HG03108 (cell line): ENCODE measurements around the gene GLYR1.

Experiments used
- ATAC-seq: cut with Tn5 transposase; IDR thresholded peaks from one replicate; pipeline ENCODE4 v1.9.1; 2021; ENCODE audit warnings: moderate library complexity; ENCODE audit not compliant: unreplicated experiment

Gene GLYR1

DNA sequence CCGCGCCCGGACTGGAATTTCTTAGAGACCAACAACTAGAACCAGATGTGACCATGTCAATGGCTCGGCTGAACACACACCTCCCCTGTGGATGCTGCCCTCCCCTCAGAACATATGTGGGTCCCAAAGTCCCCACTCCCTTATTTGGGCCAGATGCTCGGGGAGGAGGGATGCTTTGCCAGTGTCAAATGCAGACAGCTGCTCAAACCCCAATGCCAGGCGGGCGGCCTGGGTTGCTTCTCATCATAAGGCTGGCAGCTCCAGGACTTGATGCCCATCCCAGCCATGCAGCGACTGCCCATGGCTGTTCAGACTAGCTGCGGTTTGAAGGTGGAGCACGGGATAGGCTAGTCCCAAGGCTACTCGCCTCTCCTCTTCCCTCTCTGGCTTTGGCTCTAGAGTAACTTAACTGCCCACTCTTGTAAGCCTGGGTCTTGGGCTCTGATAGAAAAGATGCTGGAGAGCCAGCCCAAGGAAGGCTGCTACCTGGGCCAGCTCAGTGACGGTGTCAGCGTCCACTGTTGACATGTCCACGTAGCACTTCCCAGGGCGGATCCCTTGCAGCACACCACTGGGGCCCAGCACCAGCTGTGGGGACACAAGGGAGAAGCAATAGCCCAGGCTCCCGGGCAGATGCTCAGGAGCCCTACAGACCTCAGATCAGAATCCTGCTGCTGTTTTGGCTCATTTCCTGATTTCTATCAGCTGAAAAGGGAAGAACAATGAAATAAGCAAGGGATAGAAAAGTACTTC is 33.7 kb downstream of the GLYR1 start:
- ATAC-seq, result no peak

DNA sequence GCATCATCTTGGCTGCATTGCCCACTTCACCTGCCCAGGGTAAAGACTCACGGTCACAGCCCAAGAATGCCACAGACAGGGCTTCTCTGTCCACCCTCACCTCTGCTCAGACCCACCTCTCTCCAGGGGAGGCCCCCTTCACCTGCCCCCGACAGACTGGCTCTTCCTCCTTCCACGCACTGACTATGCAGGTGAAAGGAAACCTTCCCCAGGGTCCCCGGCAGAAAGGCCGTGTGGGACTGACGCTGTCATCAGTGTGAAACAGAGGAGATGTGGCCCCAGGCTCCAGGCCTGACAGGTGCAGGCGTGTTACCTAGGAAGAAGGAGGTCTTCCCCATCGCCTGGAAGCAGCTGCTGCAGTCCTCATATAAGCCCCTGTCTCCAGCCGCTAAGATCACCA is 35.3 kb downstream of the GLYR1 start:
- ATAC-seq, result no peak

DNA sequence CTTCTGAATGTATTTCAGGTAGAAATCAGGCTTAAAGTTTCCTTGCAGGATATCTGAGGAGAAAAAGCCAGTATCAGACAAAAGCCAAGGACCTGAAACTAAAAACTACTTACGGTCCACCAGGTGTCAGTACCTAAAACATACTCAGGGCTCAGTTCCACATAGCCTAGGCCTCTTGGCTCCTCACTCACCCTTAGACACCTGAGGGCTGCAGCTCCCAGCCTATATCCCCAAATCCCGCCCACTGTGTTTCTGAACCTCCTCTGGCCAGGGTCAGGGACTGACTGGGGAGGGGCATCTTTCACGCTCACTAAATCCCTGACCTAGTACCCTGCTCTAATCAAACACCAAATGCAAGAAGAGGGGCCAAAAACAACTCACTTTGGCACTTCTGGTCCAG is 35.8 kb downstream of the GLYR1 start:
- ATAC-seq, result no peak

DNA sequence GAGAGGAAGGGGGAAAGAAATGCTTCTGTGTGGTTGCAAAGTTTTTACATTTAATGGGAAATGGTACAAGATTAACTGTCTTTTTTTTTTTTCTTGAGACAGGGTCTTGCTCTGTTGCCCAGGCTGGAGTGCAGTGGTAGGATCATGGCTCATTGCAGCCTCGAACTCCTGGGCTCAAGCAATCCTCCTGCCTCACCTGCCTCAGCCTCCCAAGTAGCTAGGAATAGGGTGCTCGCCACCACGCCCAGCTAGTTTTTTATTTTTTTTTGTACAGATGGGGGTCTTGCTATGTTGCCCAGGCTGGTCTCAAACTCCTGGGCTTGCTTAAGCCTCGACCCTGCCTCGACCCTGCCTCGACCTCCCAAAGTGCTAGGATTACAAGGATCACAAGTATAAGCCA is 40.8 kb downstream of the GLYR1 start:
- no peak for ATAC-seq

DNA sequence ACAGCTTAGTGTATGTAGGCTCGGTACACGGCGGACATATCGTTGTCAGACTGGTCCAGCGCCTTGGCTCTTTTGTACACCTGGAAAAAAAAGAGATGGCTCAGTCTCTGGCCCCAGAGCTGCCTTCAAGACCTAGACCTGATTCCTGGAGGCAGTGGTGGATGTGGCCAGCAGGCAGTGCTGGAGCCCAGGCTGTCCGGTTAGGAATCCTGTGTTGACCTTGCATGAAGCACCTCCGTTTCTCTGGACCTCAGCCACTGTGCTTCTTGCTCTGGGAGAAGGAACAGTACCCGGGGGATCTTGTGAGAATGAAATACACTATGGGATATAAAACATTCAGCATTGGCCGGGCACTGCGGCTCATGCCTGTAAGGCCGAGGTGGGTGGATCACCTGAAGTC is 41.9 kb downstream of the GLYR1 start:
- ATAC-seq, result no peak

DNA sequence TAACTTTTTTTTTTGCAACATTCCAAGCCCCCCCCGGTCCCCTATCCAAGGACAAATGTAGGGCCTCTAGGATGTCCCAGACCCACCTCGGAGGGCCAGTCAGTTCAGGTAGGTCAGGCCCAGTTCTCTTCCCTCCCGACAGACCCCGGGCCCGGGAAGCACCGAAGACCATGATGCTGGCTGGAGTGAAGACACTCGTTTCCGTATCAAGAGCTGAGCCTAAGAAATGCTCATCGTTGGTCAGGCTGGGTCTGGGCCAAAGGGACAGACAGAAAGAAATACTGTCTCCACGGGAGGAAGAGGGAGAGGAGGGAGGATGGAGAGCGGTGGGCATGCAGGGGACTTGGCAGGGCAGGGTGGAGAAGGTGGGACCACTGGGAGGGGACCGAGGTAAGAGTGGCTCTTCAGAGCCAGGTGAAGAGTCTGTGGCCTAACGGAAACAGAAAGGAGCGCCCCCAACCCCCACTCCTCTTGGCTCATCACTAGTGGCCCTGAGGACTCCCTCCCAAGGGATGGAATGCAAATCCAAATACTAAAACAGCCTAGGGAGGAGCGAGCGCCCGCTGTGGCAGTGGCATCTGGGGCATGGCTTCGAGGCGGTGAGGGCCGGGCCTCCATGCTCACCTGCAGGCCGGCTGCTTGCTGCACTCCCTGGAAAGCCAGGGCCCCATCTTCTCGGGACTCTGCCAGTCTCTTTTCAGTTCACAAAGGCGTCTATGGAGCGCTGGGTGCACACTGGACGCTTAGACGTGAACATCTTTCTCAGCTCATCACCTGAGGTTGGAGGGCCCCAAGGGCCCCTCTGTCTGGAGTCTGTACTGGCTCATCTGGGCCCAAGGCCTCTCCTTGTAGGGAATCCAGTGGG is 43.0 kb downstream of the GLYR1 start:
- ATAC-seq, result no peak

DNA sequence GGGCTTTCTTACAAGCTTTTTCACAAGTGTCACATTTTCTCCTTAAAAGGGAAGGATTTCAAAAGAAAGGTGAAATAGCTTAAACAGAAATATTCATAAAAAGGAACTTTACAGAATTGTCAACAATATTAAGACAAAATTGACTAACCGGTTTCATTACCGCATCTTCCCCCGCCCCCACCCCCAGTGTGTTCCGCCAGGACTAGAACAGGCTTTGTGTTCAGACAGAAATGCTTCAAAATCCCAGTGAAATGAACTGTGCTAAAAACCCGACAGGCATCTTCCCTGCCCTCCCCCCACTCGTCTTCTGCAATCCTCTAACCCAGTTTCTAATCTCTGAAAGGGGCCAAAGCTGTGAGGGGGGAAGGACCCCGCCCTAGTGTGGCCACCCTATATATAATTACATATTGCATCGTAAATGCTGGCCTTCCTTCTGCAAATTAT is 43.7 kb downstream of the GLYR1 start:
- no peak for ATAC-seq

DNA sequence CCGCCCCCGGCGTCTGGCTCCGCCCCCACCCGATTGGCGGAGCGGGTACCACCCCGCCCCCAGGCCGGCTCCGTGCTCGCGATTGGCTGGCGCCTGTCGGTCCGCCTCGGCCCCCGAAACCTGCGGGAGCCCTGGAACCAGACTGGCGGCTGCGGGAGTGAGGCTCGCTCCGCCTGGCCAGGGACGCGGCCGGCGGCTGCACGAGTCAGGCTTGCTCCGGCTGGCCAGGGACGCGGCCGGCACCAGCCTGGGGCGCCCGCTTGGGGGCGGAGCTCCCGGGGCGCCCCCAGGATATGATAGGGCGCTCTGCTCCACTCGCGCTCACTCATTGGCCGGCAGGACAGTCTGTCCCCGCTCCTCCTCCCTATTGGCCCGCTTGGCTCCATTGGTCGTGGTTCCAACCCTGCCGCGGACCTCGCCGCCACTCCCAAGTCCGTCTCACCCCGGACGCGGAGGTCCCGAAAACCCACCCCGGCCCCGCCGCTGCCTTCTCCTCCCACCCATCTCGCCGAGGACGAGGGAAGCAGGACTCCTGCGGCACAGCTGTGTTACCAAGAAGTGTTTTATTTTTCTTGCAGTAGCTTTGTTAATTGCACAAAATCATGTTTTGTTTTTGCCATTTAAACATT is 44.3 kb downstream of the GLYR1 start:
- peak; percentile 91 for ATAC-seq

DNA sequence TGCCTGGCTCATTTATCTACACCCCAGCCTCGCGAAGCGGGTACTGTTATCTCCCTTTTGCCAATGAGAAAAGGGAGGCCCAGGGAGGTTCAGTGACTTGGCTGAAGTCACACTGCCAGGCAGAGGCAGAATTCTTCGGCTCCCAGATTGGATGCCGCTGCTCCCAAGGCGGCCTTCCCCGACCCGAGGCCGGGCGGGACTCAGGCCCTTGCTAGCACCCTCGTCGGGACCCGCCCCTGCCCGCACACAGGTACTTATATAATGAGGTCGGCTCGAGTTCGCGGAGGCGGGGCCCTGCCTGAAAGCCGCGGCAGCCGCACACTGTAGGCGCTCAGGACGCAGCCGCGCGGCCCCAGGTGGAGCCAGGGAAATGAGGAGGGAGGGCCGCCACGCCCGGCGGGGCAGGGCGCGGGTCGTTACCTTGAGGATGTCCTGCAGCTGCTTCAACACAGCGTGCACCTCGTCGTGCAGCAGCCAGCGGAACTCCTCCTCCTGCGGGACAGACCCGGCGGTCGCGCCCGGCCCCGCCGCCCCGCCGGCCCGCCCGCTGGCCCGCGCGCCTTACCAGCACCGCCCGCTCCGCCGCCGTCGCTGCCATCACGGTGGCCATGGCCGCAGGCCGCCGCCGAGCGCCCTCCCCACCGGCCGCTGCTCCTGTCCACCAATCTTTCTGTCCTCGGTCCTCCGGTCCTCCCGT is 45.0 kb downstream of the GLYR1 start, which contains the start of gene ROGDI:
Gene ROGDI, minus strand, starts transcription at position 672 of the 697 bp plus-strand sequence. Its CDS starts 62 bp downstream, at position 610.
- peak; percentile 44 for ATAC-seq

DNA sequence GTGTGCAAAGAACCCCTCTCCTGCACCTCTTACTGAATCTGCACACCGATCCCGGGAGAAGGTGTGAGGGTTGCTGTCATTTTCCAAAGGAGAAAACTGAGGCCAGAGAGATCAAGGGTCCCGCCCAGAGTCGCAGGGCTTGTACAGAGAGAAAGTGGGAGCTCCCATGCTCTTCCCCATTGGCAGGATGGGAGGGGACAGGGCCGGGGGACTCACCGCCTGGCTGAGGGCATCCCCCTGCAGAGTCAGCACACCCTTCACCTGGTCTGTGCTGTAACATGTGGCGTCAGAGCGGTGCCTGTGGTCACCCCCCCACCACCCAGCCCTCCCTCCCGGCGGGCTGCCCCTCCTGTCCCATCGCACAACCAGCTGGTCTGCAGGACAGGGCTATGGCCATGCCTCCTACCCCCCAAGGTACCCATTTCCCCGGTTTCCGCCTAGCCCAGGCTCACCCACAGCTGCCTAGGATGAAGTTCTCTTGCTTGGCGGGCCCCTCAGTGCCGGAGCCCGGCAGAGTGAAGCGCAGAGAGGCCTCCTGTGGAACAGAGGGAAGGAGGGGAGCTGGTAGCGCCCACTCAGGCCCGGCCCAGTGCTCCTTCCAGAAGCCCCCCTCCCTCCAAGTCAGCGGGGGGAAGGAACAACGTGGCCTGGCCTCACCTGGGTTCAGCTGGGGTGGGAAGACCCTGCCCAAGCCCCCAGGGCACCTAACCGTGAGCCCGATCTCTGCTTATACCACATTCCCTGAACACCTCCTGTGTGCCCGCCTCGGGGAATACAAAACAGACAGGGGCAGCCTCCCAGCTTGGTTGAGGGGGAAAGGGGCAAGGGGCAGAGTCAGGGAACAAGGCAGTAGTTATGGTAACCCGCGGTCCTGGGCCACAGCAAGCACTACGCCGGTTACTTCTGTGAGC is 45.8 kb downstream of the GLYR1 start:
- no peak for ATAC-seq

DNA sequence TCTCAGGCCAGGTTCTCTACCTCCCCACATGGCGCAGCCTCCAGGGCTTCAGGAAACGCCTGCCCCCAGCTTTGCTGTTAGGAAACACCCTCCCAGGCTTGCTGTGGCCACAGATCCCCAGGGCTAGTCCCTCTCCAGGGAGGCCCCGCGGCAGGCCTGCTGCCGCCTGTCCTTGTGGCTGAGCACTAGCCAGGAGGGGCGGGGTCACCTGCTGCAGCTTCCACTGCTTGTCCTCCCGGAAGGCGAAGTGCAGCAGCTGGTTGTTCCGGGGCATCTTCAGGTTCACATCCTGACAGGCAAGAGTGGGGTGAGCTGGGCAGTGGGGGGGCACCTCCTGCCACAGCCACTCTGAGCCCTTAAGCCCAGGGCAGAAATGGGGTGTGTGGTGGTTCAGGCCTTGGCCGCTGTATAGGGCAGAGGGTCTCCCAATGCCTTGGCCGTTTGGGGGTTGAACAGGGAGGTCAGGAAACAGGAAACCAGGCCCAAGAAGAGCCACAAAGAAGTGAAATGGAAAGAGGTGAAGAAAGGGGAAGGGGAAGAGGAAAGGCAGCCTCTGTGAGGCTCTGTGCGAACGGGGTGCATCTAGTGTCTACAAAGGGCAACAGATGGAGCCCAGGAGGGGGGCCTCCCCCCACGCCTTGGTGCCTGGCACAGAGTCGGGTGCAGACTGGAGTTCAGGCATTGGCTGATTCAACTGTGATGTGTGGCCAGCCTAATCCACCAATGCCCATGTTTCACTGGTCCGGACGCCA is 46.6 kb downstream of the GLYR1 start:
- ATAC-seq, result no peak

DNA sequence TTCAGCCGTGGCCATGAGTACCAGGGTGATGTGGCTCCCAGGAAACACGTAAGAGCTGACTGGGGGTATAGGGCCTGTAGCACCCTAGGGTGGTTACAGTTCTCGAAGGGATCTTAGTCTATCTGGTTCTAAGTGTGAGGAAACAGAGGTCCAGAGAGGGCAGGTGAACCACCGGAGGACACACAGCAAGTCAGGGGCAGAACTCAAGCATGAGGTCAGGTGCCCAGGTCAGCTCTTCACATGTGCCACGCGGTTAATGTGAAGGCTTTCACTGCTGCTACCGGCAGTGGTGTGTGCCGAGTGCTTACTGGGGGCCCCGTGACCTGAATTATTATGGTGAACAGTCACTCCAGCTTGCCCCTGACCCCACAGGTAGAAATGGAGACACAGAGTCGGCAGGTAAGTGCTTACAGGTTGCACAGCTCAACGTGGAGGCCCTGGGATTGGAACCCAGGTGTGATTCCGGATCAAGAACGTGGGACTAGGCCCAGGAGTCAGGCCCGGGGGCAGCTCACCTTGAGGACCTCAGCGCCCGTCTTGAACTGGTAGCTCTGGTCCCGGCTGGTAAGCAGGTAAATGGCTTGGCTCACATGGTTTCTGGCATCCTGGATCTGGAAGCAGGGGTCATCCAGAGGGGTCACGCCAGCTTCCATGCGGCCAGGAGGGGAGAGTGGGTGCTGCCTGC is 47.8 kb downstream of the GLYR1 start:
- no peak for ATAC-seq

DNA sequence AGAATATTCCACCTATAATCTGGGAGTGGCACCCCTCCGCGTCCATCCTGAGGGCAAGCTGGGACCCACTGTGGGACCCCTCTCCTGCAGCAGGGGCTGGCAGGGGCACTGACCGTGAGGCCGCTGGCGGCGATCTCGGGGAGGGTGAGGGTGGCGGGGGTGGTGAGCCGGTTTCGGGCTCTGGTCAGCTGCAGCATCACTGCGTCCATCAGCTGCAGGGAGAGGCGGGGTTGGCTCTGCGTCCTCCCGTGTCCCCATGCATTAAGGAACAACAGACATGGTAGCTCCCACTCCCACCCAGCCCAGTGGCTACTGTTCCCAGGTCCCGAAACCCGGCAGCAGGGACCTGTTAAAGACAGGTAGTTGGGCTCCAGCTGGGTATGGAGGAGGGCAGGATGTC is 48.6 kb downstream of the GLYR1 start:
- no peak for ATAC-seq

DNA sequence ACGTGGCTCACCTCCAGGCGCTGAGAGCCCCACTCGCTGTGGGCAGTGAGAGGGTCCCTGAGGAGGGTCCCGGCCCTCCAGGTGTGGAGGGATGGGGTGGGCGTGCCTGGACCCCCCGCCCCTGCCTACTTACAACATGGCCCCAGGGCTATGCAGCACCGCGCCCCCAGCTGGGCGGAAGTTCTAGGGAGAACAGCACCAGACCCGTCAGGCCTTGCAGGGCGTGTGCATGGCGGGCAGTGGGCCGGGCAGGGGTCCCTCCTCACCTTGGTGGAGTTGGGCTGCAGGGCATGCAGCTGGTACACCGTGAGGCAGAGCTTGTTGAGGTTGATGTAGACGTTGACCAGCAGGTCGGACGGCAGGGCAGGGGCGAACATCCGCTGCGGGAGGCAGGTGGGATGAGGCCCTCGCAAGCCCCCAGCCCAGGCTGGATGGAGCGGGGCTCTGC is 49.3 kb downstream of the GLYR1 start:
- no peak for ATAC-seq

DNA sequence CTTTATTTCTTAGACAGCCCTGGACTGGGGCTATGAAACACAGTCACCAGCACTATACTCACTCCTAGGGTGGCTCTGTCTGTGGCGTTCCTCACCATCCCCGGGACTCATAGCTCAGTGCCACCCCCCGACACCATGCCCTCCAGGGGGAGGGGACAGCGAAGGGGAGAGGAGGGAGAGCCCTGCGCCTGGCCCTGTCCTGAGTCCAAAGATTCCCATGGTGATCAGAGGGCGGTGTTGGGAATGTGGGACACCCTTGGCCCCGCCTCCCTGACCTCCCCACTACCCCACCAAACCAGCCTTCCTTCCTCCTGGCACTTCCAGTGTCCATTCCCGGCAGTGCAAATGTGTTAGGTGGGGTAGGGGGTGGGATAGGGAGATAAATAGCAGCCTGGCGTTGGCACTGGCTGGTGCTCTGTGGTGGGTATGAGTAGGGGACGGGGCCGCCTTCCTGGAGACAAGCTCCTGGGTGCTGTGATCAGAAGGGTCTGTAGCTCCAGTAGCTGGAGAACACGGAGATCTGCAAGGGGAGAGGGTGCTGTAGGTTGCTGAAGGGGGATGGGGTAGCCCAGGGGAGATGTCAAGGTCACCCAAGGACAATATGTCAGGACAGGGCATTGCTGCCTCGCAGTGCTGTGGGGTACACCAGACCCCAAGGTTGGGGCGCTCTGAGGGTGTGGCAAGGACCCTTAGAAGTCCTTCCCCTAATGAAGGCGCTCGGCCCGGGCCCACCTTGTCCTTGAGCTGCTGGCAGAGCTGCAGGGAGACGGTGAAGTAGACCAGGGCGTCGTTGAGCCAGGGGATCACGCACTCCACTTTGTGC is 49.9 kb downstream of the GLYR1 start:
- ATAC-seq, result no peak

DNA sequence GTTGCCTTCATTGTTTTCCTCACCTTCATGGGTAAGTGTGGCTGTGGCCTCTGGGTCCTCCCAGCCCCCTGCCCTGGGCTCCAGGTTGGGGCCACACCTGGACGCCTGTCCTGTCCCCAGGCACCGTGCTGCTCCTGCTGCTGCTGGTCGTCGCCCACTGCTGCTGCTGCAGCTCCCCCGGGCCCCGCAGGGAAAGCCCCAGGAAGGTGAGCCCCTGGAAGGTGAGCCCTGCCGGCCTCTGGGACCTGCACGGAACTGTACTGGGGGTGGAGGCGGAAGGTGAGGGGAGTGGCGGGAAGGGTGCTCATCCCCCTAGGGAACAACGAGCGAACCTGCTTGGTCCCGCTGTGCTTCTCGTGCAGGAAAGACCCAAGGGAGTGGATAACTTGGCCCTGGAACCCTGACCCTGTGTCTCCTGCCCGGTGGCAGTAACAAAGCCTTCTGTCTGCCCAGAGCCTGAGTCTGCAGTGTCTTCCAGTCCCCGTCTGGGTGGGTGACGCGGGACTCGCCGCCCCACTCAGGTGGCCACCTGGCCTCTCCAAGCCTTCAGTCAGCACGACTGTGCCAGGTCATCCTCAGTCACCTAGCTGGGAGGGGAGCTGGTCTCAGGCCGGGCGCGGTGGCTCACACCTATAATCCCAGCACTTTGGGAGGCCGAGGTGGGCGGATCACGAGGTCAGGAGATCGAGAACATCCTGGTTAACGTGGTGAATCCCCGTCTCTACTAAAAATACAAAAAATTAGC is 51.1 kb downstream of the GLYR1 start:
- ATAC-seq, result no peak

DNA sequence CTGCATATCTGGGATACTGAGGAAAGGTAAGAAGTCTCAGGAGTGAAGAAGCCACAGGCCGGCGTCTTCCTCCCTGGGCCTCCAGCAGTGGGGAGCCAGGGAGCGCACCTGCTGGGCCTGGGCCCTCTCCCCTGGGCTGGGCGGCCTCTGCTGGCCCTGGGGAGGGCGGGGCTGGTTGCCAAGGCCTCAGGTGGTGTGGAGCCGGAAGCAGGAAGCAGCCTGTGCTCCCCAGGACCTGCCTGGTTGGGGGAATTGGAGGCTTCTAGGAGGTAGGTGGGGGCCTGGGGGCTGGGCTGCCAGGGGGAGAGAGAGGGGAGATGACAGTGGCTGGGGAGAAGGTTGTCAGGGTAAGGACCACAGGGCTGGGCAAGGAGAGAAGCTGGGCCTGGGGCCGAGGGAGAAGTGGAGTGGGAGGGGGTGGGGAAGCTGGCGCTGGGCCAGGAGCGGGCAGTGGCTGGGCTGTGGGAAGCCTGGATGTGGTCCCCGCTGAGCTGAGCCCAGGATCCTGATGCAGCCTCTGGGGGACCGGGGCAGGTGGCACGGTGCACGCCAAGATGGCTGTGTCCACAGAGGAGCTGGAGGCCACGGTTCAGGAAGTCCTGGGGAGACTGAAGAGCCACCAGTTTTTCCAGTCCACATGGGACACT is 51.8 kb downstream of the GLYR1 start, which contains the start of gene SMIM22:
Gene SMIM22, plus strand, starts transcription at position 189 of the 647 bp plus-strand sequence. Its CDS starts 366 bp downstream, at position 555.
- ATAC-seq, result no peak
